ENCODE results near the gene GP5.

GRCh38 chr3:194370753-194371152, 28.3 kb downstream of the GP5 start:
- TF ChIP-seq POLR2AphosphoS5 (IDR thresholded peaks at IDR 0.05; ENCODE audit: insufficient read depth in 1 of 2, low read depth in 1 of 2), result no peak
- no peak for TF ChIP-seq POLR2A (IDR thresholded peaks at IDR 0.05)
- TF ChIP-seq CTCF (IDR thresholded peaks at IDR 0.05), result no peak
